Erythroblast (primary cell): ENCODE data around the gene ERMN.

Experiments
- DNase-seq, 2 experiments: peaks; one replicate each; lab custom pipeline; 2025; lab: John Stamatoyannopoulos, UW
- GATA1 ChIP-seq: IDR thresholded peaks from 2 replicates; pipeline ENCODE4 v1.6.1; 2011; ENCODE audit warnings: low read depth, mild to moderate bottlenecking, control low read depth, low read length, moderate library complexity
- POLR2A ChIP-seq: IDR thresholded peaks from 2 replicates; pipeline ENCODE4 v1.6.1; 2011; ENCODE audit warnings: mild to moderate bottlenecking, low read length

Gene ERMN

GRCh38 chr2:157339965-157340655 is 14.5 kb upstream of the ERMN start:
- TF ChIP-seq GATA1 (no peak), POLR2A (no peak)
- no peak for DNase-seq

GRCh38 chr2:157337978-157338377 is 12.4 kb upstream of the ERMN start:
- TF ChIP-seq GATA1, result no peak
- no peak for TF ChIP-seq POLR2A
- no peak for DNase-seq

GRCh38 chr2:157336137-157337010 is 10.8 kb upstream of the ERMN start:
- peak; percentile 40 to 76 for DNase-seq
- TF ChIP-seq GATA1, result no peak
- no peak for TF ChIP-seq POLR2A

GRCh38 chr2:157334797-157335196 is 9.2 kb upstream of the ERMN start:
- DNase-seq, result no peak
- TF ChIP-seq POLR2A (no peak), GATA1 (no peak)

GRCh38 chr2:157334335-157334734 is 8.7 kb upstream of the ERMN start:
- TF ChIP-seq POLR2A (no peak), GATA1 (no peak)
- DNase-seq, result no peak

GRCh38 chr2:157333304-157334047 is 7.9 kb upstream of the ERMN start:
- DNase-seq, result no peak
- TF ChIP-seq POLR2A (no peak), GATA1 (no peak)

- TF ChIP-seq GATA1, result no peak
- no peak for TF ChIP-seq POLR2A
- DNase-seq, result no peak
These were observed 3.9 kb upstream of the ERMN start for GRCh38 chr2:157329524-157329923.

GRCh38 chr2:157327621-157328500 is 2.2 kb upstream of the ERMN start:
- TF ChIP-seq POLR2A, result no peak
- no peak for TF ChIP-seq GATA1
- DNase-seq, result peak; percentile 77 to 91

DNA sequence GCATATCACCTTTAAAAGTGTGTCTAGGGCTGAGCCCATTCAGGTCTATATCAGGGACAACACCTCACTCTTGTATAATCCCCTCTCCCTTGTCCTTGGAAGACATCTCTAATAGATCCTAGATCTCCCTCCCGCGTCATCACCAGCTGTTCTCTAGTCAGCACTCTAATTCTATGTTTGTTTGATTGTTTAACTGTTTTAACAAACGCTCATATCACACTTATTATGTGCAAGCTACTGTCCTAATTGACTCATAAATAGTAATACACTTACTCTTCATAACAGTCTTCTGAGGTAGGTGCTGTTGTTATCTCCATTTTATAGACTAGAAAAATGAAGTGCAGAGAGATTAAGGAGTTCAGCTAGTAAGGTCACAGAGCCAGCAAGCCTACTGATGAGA is 1.6 kb upstream of the ERMN start:
- TF ChIP-seq GATA1, result no peak
- TF ChIP-seq POLR2A, result no peak
- no peak for DNase-seq

DNA sequence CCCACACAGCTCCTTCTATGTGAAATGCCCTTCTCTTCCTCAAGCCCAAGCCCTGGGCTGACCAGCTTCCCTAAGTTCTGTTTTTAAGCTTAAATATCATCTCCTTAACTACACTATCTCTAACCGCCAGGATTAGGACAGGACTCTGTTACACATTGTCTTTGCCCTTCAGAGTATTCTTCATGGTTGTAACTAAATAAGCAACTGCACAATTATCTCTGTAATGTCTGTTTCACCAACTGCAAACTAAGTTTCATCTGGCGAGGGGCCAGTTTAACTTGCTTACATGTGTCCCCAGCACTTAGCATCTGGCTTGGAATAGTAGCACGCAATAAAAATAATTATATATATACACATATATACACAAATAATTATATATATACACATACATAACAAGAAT is 1.1 kb upstream of the ERMN start:
- DNase-seq, result peak; percentile 10 to 68
- TF ChIP-seq POLR2A (no peak), GATA1 (no peak)

DNA sequence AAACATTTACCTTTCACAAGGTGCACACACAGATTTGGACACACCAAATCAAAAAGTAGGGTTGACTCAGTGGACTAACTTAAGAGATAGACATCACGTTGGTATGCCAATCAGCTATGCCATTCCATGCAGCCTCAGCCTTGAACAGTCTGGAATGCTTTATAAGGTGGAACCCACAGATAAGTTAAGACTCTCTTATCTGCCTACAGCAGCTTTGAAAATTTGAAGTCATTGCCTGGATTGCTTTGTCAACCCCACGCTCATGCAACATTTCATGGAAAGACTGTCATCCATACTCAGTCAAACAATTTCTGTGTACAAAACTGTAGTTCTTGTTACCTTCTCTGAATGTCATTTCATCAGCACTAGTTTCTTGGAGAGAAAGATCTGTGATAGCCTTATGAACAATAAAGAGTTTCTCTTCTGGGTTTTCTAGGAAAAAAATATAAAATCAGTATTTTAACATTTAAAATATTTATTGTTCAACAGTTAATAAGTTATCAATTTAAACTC is 1.2 kb downstream of the ERMN start:
- DNase-seq, result peak; percentile 86 to 88
- no peak for TF ChIP-seq POLR2A
- TF ChIP-seq GATA1, result no peak

DNA sequence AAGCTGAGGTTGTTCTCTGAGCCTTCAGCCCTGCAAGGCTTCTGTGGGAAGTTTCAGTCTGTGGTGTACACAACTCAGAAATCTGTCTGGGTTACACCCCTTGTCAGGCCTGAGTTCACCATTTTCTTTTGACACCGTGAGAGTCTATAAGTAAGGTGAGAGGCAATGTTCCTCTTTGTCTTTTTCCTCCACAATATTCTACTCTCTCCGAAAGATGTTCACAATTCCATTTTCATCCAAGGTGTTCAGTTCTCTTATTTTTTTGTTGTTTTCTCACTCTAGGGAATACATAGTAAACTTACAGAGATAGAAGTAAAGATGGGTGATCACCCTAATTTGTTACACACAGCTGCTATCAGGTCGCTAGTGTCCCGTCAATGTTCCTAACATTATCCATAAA is 3.2 kb downstream of the ERMN start:
- no peak for DNase-seq
- no peak for TF ChIP-seq POLR2A
- TF ChIP-seq GATA1, result no peak

GRCh38 chr2:157321466-157321865 is 4.2 kb downstream of the ERMN start:
- TF ChIP-seq GATA1, result no peak
- TF ChIP-seq POLR2A, result no peak
- DNase-seq, result no peak
